Nephron (organoid): Measurements from ENCODE around the gene TMEM135.
A peak's percentile ranks its signal among the peaks of the same experiment; 100 is the strongest.

Source experiments
- H3K27ac Mint-ChIP-seq, 3 experiments: 2 replicates each; pipeline ENCODE4 v1.8.0; 2020; ENCODE audit warnings: mixed read lengths in 3 of 3, mild to moderate bottlenecking in 2 of 3, moderate library complexity in 1 of 3
- H3K27me3 Mint-ChIP-seq: 2 replicates; pipeline ENCODE4 v1.8.0; 2021; ENCODE audit warnings: low read depth, mild to moderate bottlenecking, moderate library complexity, mixed read lengths
- H3K36me3 Mint-ChIP-seq: 2 replicates; pipeline ENCODE4 v1.8.0; 2020; ENCODE audit warnings: low read depth, mixed read lengths
- H3K4me1 Mint-ChIP-seq: 2 replicates; pipeline ENCODE4 v1.8.0; 2020; ENCODE audit warnings: mixed read lengths
- H3K4me3 Mint-ChIP-seq, 3 experiments: 2 replicates each; pipeline ENCODE4 v1.8.0; 2020; ENCODE audit warnings: mild to moderate bottlenecking in 3 of 3, mixed read lengths in 3 of 3, moderate library complexity in 2 of 3
- H3K9me3 Mint-ChIP-seq: 2 replicates; pipeline ENCODE4 v1.8.0; 2020; ENCODE audit warnings: mixed read lengths
- TF ChIP-seq, protein P1 (sequence below), 3 experiments: fragments of 200-600 bp; sonication (generic); IDR thresholded peaks; one replicate each; pipeline ENCODE4 v1.5.0; 2021; ENCODE audit warnings: antibody characterized with exemption in 3 of 3; ENCODE audit not compliant: unreplicated experiment in 3 of 3

TMEM135 gene

GRCh38 chr11:87347441-87347840 is 309.7 kb downstream of the TMEM135 start:
- TF ChIP-seq, protein P1, sequence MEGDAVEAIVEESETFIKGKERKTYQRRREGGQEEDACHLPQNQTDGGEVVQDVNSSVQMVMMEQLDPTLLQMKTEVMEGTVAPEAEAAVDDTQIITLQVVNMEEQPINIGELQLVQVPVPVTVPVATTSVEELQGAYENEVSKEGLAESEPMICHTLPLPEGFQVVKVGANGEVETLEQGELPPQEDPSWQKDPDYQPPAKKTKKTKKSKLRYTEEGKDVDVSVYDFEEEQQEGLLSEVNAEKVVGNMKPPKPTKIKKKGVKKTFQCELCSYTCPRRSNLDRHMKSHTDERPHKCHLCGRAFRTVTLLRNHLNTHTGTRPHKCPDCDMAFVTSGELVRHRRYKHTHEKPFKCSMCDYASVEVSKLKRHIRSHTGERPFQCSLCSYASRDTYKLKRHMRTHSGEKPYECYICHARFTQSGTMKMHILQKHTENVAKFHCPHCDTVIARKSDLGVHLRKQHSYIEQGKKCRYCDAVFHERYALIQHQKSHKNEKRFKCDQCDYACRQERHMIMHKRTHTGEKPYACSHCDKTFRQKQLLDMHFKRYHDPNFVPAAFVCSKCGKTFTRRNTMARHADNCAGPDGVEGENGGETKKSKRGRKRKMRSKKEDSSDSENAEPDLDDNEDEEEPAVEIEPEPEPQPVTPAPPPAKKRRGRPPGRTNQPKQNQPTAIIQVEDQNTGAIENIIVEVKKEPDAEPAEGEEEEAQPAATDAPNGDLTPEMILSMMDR (IDR thresholded peaks at IDR 0.05; ENCODE audit: unreplicated experiment in 3 of 3), result no peak
- Mint-ChIP-seq H3K4me3 (no peak overlapping the region), H3K4me1 (no peaks in the 10 kb centered on the region), H3K27me3 (no peaks in the 10 kb centered on the region), H3K27ac (peak overlapping the region in 2 of 3 experiments; percentile 13 to 43), H3K36me3 (no peaks in the 10 kb centered on the region), H3K9me3 (no peaks in the 10 kb centered on the region)

- TF ChIP-seq, protein P1 (IDR thresholded peaks at IDR 0.05; ENCODE audit: unreplicated experiment in 3 of 3), result no peak
- Mint-ChIP-seq H3K9me3 (no peaks in the 10 kb centered on the region), H3K4me1 (no peaks in the 10 kb centered on the region), H3K4me3 (no peak overlapping the region), H3K27me3 (no peaks in the 10 kb centered on the region), H3K36me3 (no peaks in the 10 kb centered on the region), H3K27ac (peak overlapping the region in 1 of 3 experiments; percentile 13)
Observed at GRCh38 chr11:87347854-87348253, 310.1 kb downstream of the TMEM135 start.

DNA sequence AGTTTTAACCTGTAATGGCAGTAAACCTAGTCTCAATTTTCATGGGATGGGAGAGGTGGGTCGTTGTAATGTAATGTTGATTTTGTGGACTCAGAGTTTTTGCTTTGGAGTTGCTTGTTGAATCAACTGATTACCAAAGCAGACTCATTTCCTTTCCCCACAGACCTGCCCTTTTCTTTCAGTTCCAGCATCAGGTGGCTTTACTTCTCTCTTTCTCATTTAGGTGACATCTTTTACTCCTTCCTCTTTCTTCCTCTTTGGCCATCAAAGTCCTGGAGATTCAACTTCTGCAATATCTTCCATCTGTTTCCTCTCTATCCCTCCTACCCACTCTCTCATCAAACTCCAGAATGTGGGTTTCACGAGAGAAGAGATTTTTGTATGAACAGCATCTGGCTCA is 313.9 kb downstream of the TMEM135 start:
- Mint-ChIP-seq H3K27ac (peak overlapping the region in 1 of 3 experiments; percentile 30), H3K9me3 (no peaks in the 10 kb centered on the region), H3K27me3 (peaks cover 5% of the 10 kb centered on the region), H3K4me1 (peaks cover 25% of the 10 kb centered on the region), H3K4me3 (no peak overlapping the region), H3K36me3 (no peaks in the 10 kb centered on the region)
- TF ChIP-seq, protein P1 (IDR thresholded peaks at IDR 0.05; ENCODE audit: unreplicated experiment in 3 of 3), result no peak

DNA sequence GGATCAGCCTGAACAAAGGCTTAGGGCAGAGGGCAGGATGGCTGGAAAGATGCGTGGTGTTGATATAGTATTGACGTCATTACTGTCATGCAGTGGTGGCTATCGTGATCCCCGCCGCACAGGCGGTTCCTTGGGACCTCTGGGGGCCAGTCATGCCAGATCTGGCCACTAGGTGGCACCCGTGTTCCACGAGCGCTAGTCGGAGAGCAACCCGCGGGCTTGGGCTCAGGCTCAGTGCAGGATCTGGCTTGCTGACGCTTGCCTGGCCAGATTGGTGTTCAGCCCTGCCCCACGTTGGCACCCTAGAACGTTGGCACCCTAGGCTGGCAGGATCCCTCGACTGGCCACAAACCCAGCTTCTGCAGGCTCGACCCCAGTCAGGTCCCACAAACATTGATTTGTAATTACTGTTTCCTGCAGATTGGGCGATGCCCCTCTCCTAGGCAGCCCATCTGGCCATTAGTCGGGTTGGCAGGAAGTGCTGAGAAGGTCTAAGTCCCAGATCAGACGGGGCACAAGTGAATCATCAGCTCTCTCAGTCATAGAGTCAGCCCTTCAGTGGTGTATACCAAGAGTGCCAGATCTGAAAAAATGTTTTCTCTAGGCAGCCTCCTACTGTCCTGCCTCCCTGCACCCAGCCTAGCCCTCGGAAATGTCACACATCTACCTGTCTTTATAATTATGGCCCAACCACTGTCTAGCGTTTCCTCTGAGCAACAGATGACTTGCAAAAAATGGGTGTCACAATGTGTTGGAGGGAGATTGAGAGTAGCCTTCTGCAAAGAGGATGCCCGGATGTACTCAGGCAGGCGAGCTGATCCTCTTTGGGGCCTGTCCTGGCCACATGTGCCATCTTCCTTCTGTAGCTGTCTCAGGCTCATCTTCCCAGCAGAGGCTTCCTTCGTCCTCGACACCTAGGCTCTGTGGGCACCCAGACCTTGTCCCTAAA is 315.3 kb downstream of the TMEM135 start:
- Mint-ChIP-seq H3K36me3 (no peaks in the 10 kb centered on the region), H3K27me3 (peaks cover 5% of the 10 kb centered on the region), H3K4me3 (no peak overlapping the region), H3K4me1 (peaks cover 25% of the 10 kb centered on the region), H3K27ac (peak overlapping the region; percentile 17 to 94 (median 92)), H3K9me3 (no peaks in the 10 kb centered on the region)
- TF ChIP-seq, protein P1 (IDR thresholded peaks at IDR 0.05; ENCODE audit: unreplicated experiment in 3 of 3), result peak; percentile 99

DNA sequence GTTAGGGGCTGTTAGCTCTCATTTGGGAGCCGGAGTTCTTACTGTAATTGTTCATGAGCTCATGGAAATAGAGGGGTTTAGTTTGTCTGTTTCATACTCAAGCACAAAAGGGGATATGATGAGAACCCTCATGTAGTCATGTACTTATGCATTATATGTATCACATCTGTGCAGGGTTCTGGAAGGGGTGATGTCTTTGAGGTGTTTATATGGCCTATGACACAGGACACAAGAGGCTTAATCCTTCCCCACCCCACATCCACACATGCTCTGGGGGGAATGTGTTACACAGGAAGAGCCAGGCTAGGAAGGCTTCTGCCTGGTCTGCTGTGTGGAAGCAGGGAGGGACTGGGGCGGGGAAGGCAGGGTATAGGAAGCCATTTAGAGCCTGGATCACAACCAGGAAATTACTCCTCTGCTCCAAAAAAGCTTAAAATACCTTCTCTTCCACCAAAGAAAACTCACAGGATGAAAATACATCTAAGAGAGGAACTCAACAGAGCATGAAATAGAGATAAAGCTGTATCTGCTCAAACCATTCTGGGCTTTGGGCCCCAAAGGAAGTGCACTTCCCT is 316.1 kb downstream of the TMEM135 start:
- Mint-ChIP-seq H3K36me3 (no peaks in the 10 kb centered on the region), H3K27me3 (peaks cover 5% of the 10 kb centered on the region), H3K4me3 (no peak overlapping the region), H3K27ac (peak overlapping the region; percentile 17 to 94 (median 92)), H3K4me1 (peaks cover 25% of the 10 kb centered on the region), H3K9me3 (no peaks in the 10 kb centered on the region)
- TF ChIP-seq, protein P1 (IDR thresholded peaks at IDR 0.05; ENCODE audit: unreplicated experiment in 3 of 3), result no peak
